ENCODE results near the gene CPB2.

Gene CPB2

GRCh38 chr13:46100191-46100815, 4.5 kb downstream of the CPB2 start:
- no peak for DNase-seq (ENCODE audit: low spot score)

- no peak for DNase-seq (ENCODE audit: low spot score)
Observed at GRCh38 chr13:46097663-46098062, 7.2 kb downstream of the CPB2 start.

- DNase-seq (ENCODE audit: low spot score) = no peak
Observed at GRCh38 chr13:46097015-46097414, 7.8 kb downstream of the CPB2 start.

- DNase-seq (ENCODE audit: low spot score) = no peak
Observed at GRCh38 chr13:46094478-46094877, 10.4 kb downstream of the CPB2 start.

- DNase-seq (ENCODE audit: low spot score) = no peak
Observed at GRCh38 chr13:46088821-46089562, 15.8 kb downstream of the CPB2 start.

GRCh38 chr13:46087481-46087880, 17.4 kb downstream of the CPB2 start:
- DNase-seq (ENCODE audit: low spot score) = no peak

- no peak for DNase-seq (ENCODE audit: low spot score)
Observed at GRCh38 chr13:46086985-46087384, 17.8 kb downstream of the CPB2 start.

GRCh38 chr13:46086421-46086922, 18.4 kb downstream of the CPB2 start:
- no peak for DNase-seq (ENCODE audit: low spot score)

GRCh38 chr13:46085737-46086136, 19.1 kb downstream of the CPB2 start:
- DNase-seq (ENCODE audit: low spot score) = no peak

- DNase-seq (ENCODE audit: low spot score) = no peak
Observed at GRCh38 chr13:46082324-46082723, 22.5 kb downstream of the CPB2 start.

- no peak for DNase-seq (ENCODE audit: low spot score)
Observed at GRCh38 chr13:46079770-46080169, 25.1 kb downstream of the CPB2 start.

GRCh38 chr13:46077265-46077664, 27.6 kb downstream of the CPB2 start:
- DNase-seq (ENCODE audit: low spot score) = no peak

GRCh38 chr13:46076827-46077226, 28.0 kb downstream of the CPB2 start:
- no peak for DNase-seq (ENCODE audit: low spot score)

- no peak for DNase-seq (ENCODE audit: low spot score)
Observed at GRCh38 chr13:46075811-46076210, 29.0 kb downstream of the CPB2 start.

GRCh38 chr13:46071590-46072249, 33.1 kb downstream of the CPB2 start:
- DNase-seq (ENCODE audit: low spot score) = no peak

GRCh38 chr13:46063292-46063691, 41.5 kb downstream of the CPB2 start:
- no peak for DNase-seq (ENCODE audit: low spot score)

- DNase-seq (ENCODE audit: low spot score) = no peak
Observed at GRCh38 chr13:46062185-46062584, 42.6 kb downstream of the CPB2 start.

GRCh38 chr13:46059405-46059804, 45.4 kb downstream of the CPB2 start:
- no peak for DNase-seq (ENCODE audit: low spot score)

GRCh38 chr13:46058268-46058667, 46.6 kb downstream of the CPB2 start:
- DNase-seq (ENCODE audit: low spot score) = no peak

GRCh38 chr13:46057256-46058015, 47.4 kb downstream of the CPB2 start:
- DNase-seq (ENCODE audit: low spot score) = no peak

- DNase-seq (ENCODE audit: low spot score) = peak; percentile 17
Observed at GRCh38 chr13:46053162-46054012, 51.4 kb downstream of the CPB2 start.

Measured in cerebellar cortex (tissue), 1 donor.